Measurements from ENCODE around the gene ERMP1.

The ERMP1 gene

DNA sequence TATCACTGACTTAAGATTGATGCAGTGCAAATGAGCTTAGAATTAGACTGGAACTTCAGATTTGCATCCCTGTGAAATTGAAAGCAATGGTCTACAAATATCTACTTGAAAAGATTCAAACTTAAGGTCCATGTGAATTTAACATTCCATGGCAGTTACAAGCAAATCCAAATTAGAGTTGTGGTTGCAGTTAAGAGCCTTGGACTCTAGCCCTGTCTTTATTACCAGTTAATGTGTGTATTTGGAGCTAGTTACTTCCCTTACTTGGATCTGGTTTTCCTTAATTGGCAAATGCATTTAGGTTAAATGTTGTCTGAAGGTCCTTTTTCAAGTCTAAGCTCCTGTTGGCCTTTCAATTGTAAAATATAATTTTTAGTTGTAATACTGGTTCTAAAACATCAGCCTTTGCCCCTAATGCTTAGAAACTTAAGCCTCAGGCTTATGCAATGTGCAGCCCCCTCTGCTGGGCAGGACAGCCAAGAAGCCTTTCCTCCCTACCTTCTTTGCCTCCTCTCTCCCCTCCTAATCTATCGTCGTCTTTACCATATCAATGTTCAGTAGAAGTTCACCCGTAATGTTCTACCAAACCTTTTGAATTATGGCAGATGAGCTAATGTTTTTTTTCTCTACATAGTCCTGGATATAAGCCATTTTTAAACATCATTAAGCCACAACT, 59.5 kb downstream of the ERMP1 start:
- DNase-seq = peak; percentile 10

DNA sequence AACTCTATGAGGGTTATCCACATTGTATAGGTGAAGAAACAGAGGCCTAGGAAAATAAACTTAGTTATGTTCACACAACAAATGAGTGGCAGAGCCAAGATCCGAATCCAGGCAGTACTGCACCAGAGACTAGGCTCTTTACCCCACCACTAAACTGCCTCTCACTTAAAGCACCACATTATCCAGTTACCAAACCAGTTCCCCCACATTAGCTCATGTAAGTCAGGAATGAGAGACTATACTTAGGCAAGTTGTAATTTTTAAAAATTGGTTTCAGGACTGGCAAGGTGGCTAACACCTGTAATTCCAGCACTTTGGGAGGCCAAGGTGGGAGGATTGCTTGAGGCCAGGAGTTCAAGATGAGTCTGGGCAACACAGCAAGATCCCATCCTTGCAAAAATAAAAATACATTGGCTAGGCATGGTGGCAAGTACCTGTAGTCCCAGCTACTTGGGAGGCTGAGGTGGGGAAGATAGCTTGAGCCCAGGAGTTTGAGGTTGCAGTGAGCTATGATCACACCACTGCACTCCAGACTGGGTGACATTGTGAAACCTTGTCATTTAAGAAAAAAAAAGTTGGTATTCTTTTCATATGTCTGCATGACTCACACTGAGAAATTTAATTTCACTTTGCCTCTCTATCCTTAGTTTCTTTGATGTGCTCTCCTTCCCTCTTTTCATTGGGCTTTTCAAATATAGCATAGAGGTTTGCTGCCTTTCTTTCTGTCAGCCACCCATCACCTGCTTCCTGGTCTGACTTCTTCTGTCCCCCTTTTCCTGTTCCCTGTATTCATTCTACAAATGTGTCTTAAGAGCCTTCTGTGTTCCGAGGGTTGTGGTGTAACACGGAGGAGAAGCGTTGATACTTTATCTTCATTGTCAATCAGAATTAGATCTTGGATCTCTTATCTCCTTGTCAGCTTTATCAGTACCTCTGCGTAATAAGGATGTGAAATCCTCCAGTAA, 64.7 kb downstream of the ERMP1 start:
- DNase-seq = no peak

DNA sequence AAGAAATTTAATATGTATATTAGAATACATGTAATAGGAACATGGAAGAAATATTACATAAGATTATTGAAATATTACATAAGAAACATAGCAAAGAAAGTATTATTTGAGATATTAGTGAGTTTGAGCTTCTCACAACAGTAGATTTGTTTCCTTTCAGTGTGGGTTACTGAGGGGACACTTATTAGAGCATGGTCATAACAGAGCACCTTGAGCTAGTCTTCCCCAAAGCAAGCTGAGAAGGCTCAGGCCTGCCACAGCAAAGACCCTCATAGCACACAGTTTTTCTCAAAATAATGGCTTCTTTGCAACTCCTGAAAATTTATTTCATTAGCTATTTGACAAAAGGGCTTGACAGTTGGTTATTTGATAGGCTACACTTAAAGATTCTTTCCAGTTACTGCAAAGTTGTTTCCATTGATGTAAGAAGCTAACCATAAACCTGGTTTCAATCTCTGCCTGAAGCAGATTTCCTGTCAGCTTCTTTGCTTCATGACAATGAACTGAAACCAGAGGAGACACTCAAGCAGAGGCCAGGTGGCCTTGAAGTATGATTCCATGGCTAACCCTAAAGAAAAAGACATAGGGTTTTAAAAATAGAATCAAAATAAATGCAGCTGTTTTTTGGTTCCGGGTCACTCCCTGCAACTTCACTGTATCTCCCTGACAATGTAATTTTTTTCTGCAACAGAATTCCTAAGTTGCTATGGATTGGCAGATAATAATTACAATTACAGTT, 68.6 kb downstream of the ERMP1 start:
- DNase-seq = no peak

DNA sequence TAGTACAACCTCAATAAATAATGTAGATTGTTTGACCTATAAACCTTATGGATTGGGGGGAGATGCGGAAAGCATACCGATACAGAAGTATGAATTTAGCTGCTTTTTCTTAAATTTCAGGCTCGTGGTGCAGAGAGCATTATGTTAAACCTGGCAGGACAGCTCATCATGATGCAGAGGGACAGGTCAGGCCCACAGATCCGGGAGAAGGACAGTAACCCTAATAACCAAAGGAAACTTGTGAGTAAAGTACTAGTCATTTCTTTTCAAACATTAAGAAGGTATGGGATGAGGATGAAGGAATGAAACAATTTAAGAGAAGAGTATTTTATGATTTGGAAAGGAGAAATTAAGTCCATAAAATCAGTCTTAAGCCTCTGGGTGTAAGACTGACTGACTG, 70.5 kb downstream of the ERMP1 start:
- DNase-seq = no peak

DNA sequence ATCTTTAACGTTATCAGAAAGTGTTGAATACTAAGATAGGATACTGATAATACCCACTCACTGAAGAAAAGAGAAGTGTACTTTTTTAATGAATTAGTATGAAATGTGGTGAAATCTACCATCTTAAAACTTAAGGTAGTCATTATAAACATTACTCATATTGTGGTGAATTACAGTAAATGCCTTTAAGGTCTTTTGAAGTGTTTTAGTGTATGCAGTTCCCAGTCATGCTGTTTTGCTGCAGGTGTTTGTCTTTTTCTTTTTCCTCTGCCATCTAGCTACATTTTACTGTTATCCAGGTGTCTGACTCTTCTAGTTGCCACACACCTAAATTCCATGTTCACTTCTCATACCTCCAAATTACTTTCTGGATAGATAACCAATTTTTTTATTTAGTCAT, 72.6 kb downstream of the ERMP1 start:
- no peak for DNase-seq

DNA sequence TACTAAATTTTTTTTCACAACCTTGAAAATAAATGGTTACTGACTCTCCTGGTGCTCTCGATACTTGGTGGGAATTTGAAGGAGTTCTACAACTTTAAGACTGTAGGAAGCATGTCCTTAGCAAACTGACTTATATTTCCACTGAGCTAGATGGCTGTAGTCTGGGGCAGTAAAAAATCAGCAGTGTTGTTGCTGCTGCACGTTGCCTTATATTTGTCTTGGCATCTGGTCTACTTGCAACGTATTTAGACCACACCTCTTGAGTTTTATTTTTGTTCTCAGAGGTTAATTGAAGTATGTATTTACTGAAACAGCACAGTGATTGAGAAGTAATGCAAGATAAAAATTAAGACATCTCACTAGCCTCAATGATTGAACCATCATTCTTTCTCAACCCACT, 76.3 kb downstream of the ERMP1 start:
- DNase-seq = no peak

DNA sequence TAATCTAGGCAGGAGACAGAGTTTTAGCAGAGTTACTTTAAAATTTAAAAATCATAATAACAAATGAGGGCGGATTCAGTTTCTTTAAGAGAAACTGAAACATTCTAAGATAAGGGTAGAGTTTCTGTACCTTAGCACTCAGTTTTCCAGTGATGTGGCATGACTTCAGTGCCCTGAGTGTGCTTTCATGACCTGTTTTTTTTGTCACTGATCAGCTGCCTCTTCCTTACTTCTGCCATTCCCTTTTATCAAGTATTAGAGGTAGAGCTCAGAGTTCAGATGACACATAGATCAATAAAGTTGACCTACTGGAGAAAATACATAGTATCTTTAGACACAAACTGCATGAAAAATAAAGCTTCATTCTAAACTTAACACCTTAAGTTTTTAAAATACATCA, 82.3 kb downstream of the ERMP1 start:
- no peak for DNase-seq

DNA sequence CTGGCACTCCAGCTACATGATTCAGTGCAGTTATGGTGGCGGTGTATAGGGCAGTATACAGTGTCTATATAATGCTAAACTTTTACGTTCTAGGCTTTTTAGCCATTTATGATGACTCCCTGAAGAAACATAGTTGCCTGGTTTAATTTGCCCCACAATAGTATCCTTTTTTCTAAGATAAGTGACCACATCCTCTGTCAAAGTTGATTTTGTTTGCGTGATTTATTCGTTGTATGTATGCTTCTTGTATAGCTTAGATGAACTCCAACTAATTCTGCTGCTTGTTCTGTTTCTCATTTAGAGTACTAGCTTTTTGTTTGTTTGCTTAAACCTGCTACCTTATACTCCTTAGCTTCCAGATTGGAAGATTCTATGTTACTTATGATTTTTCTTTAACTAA, 83.6 kb downstream of the ERMP1 start:
- no peak for DNase-seq

DNA sequence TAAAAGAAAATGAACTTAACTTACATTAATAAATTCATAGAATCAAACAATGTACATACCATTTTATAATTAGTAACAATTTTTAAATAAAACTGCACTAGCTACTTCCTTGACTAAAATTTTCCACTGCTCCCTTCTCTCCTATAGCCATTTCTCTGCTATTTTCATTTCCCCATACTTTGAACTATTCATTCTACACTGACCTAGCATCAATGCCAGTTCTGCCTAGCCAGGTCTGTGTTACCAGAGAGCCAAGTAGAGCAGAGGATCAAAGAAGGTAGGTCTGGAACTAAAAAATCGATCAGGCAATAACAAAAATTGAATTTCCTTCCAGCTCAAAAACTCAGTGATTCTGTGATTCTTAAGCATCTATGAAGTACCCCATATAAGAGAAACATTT, 84.5 kb downstream of the ERMP1 start:
- no peak for DNase-seq

DNA sequence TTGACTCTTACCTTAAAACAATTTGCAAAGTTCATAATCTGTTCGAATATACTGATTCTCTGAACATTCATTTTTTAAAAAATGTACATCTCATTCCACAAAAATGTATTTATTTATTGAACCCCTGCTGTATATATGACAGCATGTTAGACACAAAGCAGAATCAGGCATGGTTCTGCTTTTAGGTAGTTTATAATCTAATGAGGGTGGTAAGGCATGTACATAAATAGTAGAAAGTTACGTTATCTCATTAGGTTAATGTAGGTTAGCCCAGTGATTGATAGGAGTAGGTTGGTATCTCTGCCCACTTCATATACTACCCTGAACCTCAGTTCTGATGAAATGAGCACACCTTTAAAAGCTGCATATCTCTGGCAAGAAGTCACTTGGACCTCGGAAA, 89.8 kb downstream of the ERMP1 start:
- DNase-seq = no peak

DNA sequence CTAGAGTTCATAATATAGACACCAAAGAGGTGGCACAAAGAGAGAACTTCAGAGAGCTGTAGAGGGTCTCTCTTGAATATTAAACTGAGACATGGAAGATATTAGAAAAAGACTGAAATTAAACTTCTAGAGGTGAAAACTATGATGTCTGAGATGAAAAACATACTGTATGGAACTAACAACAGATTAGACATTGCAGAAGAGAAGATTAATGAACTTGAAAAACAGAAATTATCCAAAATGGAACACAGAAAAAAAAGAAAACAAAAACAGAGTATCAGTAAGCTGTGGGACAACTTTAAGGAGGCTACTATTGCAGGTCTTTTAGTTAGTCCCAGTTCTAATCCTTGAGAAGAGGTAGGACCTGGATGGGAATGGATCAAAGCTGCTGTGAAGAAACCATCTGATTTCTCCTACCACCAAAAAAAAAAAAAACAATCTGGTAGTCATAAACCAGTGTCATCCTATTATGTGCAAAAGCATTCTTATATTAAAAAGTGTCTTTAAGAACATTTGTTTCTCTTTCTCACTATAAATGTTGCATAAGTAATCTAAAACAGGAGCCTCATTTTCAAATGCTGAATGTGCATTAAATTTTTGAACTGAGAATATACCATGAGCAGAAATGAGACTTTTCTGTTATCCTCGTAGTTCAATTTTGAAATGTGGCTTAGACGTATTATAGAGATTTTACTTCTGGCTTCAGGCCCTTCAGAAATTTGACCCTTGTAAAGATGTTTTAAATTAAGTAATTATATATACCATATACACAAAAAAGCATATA, 96.2 kb downstream of the ERMP1 start:
- no peak for DNase-seq

DNA sequence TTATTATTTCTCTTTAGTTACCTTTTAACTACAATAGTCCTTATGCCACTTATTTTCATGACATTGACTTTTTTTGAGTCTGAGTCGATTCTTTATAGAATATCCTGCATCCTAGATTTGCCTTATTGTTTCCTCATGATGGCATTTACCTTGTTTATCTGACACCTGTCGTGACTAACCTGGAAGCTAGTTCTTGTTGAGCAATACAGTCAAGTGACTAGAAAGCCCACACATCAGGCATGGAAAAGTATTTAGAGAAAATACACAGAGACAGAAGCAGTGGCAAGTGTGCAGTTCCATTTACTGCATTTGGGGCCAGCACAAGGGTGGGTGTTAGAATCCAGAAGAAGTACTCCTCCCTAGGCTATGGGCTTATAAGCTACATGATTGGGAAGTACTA, 97.8 kb downstream of the ERMP1 start:
- DNase-seq = no peak

Measured in fibroblast of skin of abdomen (primary cell).